Hematopoietic multipotent progenitor cell treated with erythropoietin and hydrocortisone succinate and interleukin-3 and kit ligand, for 17 days (in vitro differentiated cells): ENCODE measurements around the gene EMD.

Experiments used
- DNase-seq: peaks from one replicate; pipeline ENCODE4 v3.0.0-alpha.2; 2015; ENCODE audit warnings: low spot score

EMD gene

DNA sequence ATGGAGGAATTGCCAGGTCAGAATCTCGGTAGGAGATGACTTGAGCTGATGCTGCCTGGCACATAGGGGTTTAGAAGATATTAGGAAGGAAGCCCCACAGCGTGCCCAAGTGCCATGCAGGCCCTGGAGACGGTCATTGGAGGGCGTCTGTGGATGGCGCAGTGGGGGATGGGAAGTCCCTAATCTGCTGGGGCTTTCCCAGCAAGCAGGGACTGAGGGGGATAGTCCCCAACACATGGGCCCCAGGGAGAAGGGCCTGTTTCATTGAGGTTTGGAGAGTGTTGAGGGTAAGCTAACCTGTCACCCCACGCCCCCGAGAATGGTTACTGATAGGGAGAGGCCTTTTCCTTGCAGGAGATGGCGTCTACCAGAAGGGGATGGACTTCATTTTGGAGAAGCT lies 40.1 kb downstream of the EMD start:
- DNase-seq = no peak

DNA sequence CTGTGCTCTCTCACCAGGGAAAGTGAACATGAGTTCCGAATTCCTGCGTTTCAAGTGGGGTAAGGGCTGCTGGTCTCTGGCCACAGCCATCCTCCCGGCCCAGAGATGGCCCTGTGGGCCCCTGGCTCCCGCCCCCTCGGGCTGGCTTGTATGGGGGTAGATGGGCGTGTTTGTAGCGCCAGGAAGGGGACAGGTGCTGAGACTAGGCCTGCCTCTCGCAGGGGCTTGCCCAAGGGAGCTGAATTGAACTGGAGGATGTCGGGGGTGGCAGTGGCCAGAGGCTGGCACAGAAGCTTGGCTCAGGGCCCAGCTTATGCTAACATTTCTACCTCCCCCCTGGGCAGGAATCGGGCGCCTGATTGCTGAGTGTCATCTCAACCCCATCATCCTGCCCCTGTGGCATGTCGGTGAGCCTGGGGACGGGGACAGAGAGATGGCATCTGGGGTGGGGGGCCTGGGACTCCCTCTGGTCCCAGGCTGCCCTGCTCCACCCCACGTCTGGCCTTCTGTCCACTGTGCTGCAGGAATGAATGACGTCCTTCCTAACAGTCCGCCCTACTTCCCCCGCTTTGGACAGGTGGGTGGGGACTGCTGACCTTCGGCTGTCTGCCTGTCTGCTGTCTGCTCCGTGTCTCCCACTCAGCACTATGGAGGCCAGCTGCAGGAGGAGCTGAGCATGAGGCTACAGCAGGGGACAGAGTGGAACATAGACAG lies 40.8 kb downstream of the EMD start:
- DNase-seq = no peak

DNA sequence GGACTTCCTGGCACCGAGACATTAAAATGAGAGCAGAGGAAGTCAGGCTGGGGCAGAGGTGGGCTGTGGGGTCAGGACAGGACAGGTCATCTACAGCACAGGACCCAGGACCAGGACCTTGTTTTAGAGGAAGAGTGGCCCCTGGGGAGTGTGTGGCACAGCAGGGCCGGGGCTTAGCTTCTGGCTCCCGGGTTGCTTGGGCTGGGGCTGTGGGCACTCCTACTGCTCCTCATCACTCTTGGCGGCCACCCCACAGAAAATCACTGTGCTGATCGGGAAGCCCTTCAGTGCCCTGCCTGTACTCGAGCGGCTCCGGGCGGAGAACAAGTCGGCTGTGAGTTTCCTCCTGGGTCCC lies 41.3 kb downstream of the EMD start:
- no peak for DNase-seq

DNA sequence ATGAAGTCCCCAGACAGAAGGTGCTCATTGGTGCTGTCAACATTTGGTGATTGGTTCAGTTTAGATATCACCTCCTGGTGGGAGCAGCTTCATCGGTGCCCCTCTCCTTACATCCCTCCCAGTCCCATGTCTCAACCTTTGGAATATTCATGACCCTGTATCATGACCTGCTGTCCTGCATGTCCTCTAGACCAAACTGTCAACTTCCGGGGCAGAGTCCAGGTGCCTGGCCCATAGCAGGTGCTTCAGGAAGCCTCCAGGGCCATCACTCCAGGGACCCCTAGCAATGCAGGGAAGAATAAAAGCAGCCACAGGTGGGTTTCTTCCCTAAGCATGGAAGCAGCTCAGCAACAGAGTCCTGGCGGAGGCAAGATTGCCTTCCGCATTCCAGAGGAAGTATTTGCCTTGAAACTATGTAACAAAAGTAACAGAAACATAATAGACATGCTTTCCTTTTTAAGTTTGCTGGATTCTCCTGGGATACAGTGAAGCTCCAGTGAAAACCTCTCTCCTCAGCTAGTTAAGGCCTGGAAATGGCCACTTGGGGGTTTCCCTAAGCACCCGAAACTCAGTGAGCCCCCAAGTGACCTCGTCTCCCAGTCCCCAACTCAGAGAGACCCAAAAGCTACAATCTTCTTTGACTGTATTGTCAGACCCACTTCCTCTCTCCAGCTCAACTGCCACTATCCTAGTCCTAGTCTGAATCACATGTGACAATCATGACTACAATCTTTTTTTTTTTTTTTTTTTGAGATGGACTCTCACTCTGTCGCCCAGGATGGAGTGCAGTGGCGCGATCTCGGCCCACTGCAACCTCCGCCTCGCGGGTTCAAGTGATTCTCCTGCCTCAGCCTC lies 48.0 kb downstream of the EMD start:
- no peak for DNase-seq

DNA sequence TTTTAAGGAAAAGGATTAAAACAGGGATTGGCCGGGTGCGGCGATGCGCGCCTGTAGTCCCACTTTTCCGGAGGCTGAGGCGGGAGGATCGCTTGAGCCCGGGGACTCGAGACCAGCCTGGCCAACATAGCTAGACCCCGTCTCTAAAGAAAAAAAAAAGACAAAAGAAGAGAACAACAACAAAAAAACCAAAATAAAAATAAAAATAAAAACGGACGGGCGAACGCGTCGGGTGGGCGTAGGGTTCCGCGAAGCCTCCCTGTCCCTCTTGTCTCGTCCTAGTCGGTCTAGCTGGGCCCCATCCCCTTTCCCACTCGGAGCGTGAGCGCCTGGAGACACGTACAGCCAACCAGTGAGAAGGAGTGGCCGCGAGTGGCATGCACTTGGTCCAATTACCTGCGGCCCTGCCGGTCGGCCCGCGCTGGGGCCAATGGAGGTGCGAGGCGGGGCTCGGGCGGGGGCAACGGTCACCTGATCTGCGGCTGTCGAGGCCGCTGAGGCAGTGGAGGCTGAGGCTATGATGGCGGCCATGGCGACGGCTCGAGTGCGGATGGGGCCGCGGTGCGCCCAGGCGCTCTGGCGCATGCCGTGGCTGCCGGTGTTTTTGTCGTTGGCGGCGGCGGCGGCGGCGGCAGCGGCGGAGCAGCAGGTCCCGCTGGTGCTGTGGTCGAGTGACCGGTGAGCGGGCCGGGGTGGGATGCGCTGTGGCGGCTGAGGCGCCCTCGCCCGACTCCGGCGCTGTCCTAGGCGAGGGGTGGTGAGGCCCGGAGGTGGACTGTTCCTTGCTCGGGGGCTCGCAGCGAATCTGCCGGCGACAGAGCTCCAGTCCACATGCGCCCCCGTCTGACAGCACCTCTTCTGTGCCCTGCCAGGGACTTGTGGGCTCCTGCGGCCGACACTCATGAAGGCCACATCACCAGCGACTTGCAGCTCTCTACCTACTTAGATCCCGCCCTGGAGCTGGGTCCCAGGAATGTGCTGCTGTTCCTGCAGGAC lies 49.4 kb downstream of the EMD start, which contains the start of gene ATP6AP1:
Gene ATP6AP1, plus strand, starts transcription at position 502 of the 996 bp plus-strand sequence. Its CDS starts 16 bp downstream, at position 518.
- DNase-seq = peak; percentile 89

DNA sequence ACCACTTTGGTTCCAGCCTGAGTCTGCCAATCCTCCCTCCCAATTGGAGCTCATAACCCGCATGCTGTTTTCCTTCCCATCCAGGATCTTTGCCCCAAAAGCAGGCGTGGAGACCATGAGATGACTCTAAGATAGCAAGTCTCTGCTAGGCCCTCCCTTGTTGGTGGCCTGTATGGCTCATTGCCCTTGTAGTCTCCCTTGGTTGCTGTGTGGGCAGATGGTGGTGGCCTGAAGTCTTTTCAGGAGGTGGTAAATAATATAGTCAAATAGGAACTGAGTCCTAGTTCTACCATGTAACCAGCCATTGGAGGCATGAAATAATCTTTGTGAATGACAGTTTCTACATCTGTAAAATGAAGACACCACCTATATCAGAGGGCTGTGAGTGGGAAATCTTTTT lies 50.6 kb downstream of the EMD start:
- DNase-seq = peak; percentile 7

DNA sequence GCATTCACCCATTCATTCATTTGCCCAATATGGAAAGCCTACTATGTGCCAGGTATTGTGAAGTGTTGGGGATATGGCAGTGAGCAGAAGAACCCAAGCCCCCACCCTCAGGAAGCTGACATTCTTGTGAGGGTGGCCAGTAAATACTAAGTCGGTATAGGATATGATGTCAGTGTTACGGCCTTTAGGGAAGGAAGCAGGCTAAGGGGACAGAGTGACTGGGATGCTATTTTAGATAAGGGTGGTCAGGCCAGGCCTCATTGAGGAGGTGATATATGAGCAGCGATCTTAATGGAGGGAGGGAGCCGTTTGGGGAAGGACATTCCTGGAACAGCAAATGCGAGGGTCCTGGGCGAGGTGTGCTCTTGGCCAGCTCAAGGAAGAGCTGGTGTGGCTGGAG lies 51.4 kb downstream of the EMD start:
- no peak for DNase-seq

DNA sequence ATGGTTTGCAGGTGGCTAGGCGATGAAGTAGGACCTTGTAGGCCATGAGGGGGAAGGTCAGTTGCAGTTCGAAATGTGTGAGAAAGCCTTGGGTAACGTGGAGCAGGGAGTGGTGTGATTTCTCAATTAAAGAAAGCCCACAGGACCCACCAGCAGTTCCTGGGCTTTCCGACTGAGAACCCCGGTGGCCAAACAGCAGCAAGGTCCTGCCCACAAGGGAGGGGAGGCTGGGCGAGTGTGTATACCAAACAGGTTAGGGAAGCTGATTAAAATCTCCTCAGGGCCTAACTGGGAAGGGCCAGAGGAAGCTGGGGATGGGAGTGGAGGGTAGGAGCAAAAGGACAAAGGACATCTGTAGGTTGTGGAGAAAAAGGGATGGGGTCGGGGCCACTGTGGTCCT lies 51.8 kb downstream of the EMD start:
- no peak for DNase-seq
